Suppressor macrophage treated with lipopolysaccharide for 4 hours (primary cell): ENCODE data around the gene HTRA2.

ENCODE experiments used
- DNase-seq: peaks from one replicate; pipeline ENCODE4 v3.0.0-alpha.2; 2020

The HTRA2 gene

GRCh38 chr2:74566076-74566753 lies 36.5 kb downstream of the HTRA2 start:
- DNase-seq = no peak

- peak; percentile 82 for DNase-seq
Observed at GRCh38 chr2:74566754-74567085, 37.0 kb downstream of the HTRA2 start.

- DNase-seq = peak; percentile 69
Observed at GRCh38 chr2:74567881-74568280, 38.1 kb downstream of the HTRA2 start.

GRCh38 chr2:74569686-74570085 lies 40.0 kb downstream of the HTRA2 start:
- DNase-seq = no peak

GRCh38 chr2:74571058-74571457 lies 41.3 kb downstream of the HTRA2 start:
- DNase-seq = peak; percentile 74

GRCh38 chr2:74572178-74572925 lies 42.6 kb downstream of the HTRA2 start:
- DNase-seq = no peak

GRCh38 chr2:74573747-74574562 lies 44.2 kb downstream of the HTRA2 start:
- DNase-seq = peak; percentile 76

GRCh38 chr2:74575320-74575719 lies 45.6 kb downstream of the HTRA2 start:
- DNase-seq = no peak

GRCh38 chr2:74576211-74576862 lies 46.6 kb downstream of the HTRA2 start:
- no peak for DNase-seq

GRCh38 chr2:74576863-74577229 lies 47.1 kb downstream of the HTRA2 start:
- DNase-seq = peak; percentile 88

GRCh38 chr2:74577448-74577847 lies 47.7 kb downstream of the HTRA2 start:
- peak; percentile 76 for DNase-seq

GRCh38 chr2:74578408-74578807 lies 48.7 kb downstream of the HTRA2 start:
- DNase-seq = no peak

- DNase-seq = no peak
Observed at GRCh38 chr2:74581463-74581862, 51.7 kb downstream of the HTRA2 start.

GRCh38 chr2:74582184-74582583 lies 52.5 kb downstream of the HTRA2 start:
- DNase-seq = no peak
